HG02763 (cell line): ENCODE measurements around the gene CALCR.
"Not testable (repeated sequence)": the region's sequence is repeated elsewhere in the genome, so short reads cannot be mapped to it uniquely, and the experiment has no call there.

Experiments
- ATAC-seq: cut with Tn5 transposase; IDR thresholded peaks from one replicate; pipeline ENCODE4 v1.9.1; 2021; ENCODE audit warnings: mild to moderate bottlenecking, moderate library complexity; ENCODE audit not compliant: unreplicated experiment

The CALCR gene

DNA sequence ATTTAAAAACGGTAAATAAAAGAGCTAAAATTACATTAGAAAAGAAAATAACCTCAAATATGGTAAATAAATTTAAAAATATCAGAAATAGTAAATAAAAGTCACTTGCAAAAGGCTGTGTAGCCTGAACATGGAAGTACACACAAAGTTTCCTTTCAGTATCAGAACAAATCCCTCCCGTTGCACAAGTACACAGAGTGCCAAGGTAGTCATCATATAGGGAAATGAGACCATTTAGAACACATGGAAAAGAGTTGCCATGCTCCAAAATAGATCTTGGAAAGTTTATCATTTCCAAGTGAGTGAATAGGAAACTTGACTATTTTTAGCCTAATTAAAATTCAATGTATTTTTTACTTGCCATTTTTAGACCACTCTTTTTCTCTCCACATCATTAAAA, 11.6 kb downstream of the CALCR start:
- no peak for ATAC-seq

DNA sequence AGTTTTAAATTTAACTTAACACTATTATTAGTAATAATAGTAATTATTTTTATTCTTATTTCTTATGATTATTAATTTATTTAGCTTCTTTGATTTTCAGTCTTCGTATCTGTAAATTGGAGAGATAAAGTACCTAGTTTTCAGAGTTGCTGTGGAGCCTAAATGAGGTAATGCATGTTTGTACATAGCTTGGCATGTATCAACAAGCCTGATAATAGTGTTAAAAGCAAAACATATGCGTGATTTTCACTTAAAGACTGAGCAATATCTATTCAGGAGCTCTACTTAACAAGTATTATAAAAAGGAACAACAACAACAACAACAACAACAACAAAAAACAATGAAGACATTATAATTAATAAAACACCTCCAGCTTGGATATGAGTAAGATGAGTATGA, 12.4 kb downstream of the CALCR start:
- ATAC-seq = no peak

DNA sequence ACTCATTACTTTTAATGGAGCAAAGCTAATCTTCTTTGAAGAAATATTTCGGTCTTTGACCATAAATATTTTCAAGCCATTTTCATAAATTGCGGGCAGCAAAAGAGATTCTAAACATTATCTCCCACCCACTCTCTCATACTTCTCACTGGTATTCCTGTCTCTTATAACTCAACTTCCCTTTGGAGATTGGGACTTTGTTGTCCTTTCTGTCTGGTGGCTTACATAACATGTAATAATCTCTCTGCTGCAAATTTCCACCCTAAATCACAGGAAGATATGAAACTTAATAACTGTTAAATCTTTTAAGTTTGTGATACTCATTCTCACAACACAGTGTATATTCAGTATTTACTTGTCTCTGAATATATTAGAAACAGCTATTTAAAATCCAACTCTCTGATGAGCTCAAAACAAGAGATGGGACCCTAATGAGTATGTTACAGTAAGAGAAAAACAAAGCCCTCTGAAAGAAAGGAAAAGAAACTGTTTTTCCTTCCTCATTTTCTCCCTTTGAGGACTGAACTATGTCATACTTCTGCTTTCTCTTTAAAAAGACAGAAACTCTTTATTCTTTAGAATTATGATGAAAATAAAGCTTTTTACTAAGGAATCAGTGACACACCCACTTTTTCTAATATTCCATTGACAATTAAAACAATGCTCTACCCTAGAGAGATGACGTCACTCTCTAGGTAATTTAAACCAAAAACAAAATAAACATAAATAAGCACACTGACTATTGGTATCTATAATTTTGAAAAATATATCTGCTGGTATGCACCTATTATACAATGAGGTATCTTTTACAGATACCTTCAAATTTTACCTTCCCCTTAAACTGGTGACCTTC, 14.7 kb downstream of the CALCR start:
- no peak for ATAC-seq

DNA sequence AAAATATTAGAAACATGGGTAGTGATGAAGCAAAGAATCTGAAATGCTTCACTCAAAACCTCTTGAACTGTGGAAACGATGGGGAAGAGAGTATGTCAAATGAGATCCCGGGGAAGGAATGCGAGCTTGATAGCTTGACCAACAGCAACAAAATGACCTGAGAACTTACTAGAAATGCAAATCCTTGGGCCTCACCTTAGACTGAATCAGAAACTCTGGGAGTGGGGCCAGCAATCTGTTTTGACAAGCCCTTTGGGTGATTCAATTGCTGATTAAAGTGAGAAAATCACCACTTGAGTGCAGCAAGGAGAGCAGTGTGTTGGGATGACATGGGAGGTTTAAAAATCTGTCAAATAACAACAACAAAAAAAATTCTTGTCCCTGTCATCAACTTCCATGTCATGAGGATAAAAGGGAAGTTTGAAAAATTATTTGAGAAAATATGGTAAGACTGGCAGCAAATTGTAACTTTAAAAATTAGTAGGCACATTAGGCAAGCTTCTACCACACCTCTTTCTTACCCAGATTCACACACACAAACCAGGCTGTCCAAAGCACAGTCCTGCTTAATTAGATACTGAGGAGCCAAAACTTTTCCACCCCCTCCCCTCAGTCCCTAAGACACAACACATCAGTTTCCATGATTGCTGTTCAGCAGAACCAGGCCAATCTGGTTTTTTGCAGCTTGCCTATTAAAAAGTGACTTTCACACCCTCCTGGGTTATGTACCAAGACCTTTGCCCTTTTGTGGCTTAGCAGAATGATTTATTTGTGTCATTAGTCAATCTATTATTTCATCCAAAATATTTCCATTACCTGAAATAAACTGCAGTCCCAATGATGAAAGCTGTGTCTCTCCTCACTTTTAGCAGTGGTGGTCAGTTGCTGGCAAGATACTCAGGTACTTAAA, 15.6 kb downstream of the CALCR start:
- no peak for ATAC-seq

DNA sequence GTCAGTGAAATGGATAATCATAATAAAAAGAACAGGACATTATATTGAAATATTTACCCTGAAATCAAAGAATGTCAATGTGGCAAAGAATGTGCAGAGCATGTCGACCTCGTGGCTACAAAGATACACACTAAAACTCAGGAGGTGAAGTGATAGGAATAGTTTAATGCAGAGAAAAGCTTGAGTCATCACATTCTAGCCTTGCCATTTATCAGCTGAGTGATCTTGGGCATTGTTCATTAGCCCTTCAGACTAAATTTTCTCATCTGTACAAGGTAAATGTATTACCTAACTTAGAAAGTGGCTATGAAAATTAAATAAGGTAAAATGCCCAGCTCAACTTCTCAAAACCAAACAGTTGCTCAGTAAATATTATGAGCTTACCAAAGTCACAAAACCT, 22.6 kb downstream of the CALCR start:
- ATAC-seq = no peak

DNA sequence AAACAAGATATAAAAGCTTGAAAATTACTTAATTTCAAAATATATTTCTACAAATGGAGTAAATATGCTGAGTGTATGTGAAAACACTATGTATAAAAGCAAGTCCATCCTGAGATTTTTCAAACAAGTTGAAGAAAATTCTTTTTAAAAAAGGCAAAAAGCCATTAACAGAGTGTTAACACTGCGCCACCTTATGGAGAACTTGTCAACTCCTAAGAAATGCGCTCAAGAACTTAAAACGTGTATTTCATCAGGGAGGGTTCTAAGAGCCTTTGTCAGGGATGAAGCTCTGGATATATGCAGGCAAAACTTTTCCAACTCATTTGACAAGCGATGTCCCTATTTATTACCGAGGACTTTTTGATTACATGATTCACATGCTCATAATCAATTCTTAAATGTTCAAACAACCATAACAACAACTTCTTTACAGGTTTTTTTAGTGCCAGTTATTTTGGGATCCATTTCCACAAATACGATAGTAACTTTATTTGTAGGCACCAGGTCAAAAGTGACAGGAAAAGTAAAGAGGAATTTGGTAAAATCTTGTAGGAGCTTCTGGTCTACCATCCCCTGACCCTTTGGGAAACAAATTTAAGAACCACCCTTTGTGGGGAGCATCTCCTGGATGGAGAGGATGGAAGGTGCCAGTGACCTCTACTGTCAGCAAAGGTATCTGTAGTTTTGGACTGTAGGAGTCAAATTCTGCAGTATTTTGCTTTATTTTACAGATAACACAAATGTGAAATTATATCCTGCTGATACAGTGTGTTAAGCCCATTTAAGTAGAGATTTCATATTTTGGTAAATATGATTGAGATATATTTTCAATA, 23.2 kb downstream of the CALCR start:
- no peak for ATAC-seq

DNA sequence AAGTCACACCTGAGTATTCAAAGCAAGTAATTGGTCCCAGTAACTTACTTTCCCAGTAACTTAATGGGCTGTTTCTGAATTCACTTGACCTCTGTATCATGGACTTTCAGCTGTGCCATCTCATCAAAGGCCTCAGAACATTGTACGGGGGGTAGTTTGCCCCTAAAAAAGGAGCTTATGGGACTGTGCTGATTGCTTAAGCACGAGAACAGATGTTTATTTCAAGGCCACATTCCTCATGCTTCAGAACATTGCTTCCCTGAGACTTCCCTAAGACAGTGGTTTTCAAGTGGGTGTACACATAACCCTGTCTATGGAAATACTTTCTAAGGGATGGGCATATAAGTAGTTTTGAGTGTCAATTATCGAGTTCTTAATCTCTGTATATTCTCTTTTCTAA, 26.8 kb downstream of the CALCR start:
- ATAC-seq = no peak

DNA sequence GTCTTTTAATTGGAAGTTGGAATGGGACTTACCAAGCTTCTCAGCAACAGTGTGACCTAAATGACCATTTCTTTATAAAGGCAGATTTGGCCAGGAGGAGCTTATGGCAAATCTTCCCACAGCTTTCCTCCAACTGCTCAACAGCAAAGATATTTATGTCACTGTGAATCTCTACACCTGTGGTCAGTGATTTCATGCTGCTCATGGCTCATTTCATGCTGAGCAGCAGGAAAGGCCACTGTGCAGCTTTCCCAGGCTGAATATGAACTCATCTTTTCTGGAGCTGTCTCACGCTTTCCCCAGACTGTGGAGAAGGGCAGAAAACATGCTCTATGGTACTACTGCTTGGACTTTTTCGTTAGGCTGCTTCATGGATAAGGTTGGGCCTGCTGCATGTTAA, 29.8 kb downstream of the CALCR start:
- ATAC-seq = no peak

DNA sequence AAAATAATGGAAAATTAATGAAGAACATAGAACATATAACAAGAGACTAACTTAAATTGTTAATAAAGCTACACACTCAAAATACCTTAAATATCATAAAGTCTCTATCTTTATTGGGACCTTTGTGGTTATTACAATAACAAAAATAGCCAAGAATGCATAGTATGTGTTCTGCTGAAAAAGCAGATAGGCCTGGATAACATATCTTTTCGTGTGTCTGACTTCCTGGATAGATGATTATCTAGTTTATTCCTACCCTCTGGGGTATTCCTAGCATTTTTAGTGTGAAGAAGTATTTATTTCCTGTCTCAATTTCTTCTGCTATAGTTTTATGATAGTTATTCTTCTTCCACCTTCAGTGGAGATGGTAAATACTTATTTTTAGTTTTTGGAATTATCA, 36.5 kb downstream of the CALCR start:
- ATAC-seq = no peak

DNA sequence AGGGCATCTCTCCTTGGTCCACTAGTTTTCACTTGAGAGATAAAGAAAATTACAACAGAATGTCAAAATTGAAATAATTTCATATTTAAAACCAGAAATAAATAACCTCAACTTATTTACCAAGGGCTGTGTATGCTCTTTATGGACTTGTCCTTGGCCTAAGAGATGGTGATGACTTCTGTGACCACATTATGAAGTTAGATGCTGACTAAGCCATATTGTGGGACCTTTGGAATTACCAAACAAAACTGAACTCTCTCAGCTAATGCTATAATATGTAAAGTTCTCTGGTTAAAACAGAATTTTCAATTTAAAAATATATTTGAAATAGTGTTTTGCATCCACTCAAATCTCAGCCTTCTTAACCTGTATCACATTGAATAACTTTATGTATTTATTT, 38.9 kb downstream of the CALCR start:
- ATAC-seq = no peak

DNA sequence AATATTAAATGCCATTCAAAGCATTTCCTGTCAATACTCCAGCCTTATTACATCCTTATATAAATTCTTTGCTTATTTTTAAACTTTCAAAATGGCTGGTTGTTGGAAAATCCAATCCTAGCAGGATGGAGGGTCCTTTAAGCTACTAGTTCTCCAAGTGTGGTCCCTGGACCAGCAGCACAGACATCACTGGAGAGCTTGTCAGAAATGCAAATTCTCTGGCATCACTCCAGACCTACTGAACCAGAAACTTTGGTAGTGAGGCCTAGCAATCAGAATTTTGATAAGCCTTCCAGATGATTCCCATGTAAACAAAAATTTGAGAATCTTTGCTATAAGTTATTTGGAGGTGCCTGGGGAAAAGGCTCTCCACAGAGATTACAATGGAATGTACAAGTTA, 43.8 kb downstream of the CALCR start:
- no peak for ATAC-seq

DNA sequence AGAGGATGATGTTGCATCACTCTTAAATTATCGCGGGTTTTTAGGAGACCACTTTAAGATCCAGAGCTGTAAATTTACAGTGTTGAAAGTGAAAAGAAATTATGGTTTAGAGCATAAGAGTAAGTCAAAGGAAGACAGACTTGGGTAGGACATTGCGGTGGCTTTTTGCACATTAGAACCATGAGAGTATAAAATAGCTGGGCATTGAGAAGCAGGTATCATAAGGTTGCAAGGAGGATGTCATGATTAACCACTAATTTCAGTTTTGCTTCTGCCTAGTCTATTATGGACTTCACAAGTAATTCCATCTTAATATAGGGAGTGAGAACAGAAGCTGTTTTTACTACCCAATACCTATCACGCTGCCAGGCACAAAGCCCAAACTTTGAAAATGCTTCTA, 57.7 kb downstream of the CALCR start:
- no peak for ATAC-seq

DNA sequence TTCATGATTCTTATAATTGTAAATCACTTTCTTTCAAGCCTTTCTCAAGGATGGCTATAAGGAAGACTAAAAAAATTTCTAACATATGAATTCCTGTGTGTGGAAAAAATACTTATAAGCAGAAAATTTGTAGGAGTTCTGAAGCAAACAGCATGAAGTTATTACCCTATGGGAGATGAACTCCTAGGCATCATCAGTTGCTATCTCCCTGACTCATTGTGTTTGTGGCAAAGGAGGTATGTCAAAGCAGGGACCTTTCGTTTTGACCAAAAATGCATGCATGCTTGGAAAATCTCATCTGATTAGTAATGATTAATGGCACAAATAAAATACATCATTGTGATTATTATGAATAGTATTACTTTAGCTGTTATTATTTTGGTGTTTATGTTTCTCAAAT, 59.4 kb downstream of the CALCR start:
- no peak for ATAC-seq

DNA sequence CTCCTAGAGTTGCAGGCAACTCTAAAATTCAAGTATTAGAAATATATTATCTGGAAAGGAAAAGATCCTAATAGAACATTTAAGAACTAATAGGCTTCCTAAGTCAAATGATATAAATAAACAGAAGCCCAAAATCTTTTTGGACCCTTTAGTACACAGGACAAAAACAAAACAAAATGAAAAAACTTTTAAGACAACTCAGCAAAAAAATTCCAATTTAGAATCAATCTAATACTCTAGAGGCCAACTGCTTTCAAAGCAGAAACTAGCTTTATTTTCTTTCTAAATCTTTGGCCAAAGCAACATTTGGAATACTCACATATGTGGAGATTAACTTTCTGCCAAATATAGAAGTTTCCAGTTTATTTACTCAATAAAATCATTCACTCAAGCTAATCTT, 65.2 kb downstream of the CALCR start:
- ATAC-seq = no peak

DNA sequence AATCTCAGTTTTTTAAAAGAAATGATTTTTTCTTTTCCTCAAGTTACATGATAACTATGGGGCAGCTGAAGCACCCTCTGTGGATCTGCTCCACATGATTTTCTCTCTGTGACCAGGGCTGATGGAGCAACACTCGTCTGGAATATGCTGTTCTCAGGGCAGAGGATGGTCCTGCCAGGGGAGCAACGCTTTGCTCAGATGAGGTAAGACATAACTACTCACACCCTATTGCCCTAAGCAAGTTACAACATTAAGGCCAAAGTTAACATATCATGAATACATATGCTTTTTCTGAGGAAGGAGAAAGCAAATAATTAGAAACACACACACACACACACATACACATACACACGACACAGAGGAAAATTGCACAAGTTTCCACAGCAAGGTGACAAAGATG, 71.4 kb downstream of the CALCR start:
- ATAC-seq = no peak

DNA sequence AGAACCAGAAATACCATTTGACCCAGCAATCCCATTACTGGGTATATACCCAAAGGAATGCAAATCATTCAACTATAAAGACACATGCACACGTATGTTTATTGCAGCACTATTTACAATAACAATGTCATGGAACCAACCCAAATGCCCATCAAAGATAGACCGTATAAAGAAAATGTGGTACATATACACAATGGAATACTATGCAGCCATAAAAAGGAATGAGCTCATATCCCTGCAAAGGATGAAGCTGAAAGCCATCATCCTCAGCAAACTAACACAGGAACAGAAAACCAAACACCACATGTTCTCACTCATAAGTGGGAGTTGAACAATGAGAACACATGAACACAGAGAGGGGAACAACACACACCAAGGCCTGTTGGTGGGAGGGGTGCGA, 82.7 kb downstream of the CALCR start:
- not testable (repeated sequence) for ATAC-seq

DNA sequence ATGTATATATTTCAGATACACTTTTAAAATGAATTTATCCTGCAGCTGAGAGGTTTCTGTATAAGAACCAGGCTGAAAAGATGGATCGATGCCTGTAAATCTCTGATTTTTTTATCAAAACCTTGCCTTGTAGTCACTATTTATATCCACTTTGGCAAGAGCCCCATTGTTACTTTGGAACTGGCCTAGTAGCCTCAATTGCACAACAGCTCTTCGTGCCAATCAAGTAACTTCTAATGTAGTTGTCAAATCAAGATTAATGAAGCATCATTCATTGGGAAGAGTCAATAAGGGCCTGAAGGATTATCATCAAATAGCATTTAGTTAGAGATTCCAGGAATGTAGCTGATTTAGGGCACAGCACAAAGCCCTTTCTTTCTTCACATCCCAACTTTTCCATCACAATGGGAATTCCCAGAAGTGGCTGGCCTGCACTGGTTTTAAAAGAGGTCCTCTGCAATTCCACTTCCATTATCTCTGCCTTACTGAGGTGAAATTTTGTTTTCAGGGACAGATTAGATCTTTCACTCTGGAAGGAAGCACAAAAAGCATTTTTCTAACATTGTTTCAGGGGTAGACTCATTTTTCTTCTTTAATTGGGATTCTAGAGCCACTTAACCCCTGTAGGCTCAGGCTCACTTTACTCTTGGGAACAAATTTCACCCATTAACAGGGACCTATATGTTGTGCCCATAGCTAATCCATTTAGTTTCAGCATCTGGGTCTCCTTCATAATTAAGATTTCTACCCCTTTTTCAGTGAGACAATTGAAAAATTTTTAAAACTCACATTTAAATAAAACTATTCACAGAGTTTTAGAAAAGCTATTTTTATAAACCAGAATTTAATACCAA, 97.8 kb downstream of the CALCR start:
- no peak for ATAC-seq

DNA sequence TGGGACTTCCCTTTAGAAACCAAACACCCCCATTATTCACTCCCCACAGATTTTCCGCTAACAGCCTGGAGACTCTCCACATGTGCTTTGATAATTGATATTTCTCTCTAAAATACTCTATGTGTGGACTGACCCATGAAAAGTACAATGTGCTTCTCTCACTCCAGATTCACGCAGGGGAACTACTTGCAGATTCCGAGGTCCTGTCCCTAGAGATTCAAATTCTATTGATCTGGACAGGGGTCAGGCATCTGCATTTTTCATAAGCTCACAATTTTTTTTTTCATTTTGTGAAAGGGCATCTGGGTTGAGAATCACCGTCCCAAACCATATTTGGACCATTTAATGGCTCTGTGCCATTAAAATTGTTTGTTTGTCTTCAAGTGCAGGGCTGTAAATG, 98.7 kb downstream of the CALCR start:
- no peak for ATAC-seq

DNA sequence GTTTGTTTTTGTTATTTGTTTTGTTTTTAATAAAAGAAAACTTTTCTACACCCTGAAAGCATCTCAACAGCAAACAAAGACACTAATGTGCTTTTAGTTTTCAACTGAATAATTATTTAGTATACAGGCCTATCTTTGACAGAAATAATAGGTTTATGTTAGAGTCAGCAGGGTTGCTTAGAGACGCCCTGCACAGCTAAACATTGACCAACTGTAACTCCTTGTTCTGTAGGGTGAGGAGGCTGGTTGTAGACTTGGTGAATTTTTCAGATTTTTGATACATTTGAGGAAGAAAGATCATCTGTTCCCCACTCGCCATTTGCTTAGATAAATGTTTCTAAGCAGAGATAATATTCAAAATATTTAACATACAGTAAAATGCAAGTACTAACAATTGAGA, 103.1 kb downstream of the CALCR start:
- no peak for ATAC-seq

DNA sequence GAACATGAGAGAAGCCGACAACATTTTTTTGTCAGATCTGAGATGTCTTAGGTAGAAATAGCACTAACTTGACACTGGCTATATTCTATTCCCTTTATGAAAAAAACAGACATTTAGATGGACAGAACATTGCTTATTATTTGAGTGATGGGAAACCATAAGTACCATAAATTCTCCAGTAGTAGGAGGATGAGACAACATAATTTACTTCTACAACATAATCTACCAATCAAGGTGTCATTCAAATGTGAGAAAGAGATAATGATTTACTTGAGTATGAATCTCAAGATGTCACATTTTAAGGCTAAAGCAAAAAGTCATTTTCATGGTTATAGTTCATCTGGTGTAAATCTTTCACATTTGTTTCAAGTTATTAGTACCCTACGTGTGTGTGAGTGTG, 110.8 kb downstream of the CALCR start:
- no peak for ATAC-seq
